K562 (cell line): Measurements from ENCODE around the gene LRRC57. TPM values are rescaled to one million over a fixed set of nuclear protein-coding genes. Genes with fewer than 3 reads are reported as not detected.

Experiments used
- ARNT ChIP-seq, 2 experiments: fragments of 450-650 bp; IDR thresholded peaks; 2 replicates each; pipeline ENCODE4 v1.6.1; 2016; ENCODE audit warnings: mild to moderate bottlenecking in 1 of 2
- DACH1 ChIP-seq: fragments of 450-650 bp; IDR thresholded peaks from 2 replicates; pipeline ENCODE4 v1.6.1; 2018; ENCODE audit not compliant: partially characterized antibody
- FOXJ3 ChIP-seq: sonication (generic); formaldehyde crosslinking; IDR thresholded peaks from 2 replicates; pipeline ENCODE4 v1.4.0; 2020; ENCODE audit warnings: mild to moderate bottlenecking, missing genetic modification reagents
- GATAD2B ChIP-seq: fragments of 450-650 bp; IDR thresholded peaks from 2 replicates; pipeline ENCODE4 v1.6.1; 2017; ENCODE audit warnings: mild to moderate bottlenecking, borderline replicate concordance
- KDM1A ChIP-seq, 2 experiments: fragments of 450-650 bp; IDR thresholded peaks; 2 replicates each; pipeline ENCODE4 v1.6.1; 2016; ENCODE audit warnings: mild to moderate bottlenecking in 2 of 2
- MAFG ChIP-seq: fragments of 450-650 bp; conservative IDR thresholded peaks from 2 replicates; pipeline ENCODE4 v1.6.1; 2016; ENCODE audit warnings: missing genetic modification characterization, missing compliant biosample characterization
- MAFK ChIP-seq: IDR thresholded peaks from 2 replicates; pipeline ENCODE4 v1.6.1; 2011; ENCODE audit warnings: low read length, improper control_type of control experiment
- MYC ChIP-seq, 2 experiments: fragments of 250-450 bp in 1 of 2; sonication (Bioruptor Pico) in 1 of 2; IDR thresholded peaks; 2 replicates each; pipeline versions ENCODE4 v1.5.1 to v1.6.1; 2012 to 2021; ENCODE audit warnings: low read depth in 2 of 2, borderline replicate concordance in 1 of 2, improper control_type of control experiment in 1 of 2, low read length in 1 of 2, mild to moderate bottlenecking in 1 of 2, moderate library complexity in 1 of 2
- NR1H2 ChIP-seq: sonication (generic); formaldehyde crosslinking; IDR thresholded peaks from 2 replicates; pipeline ENCODE4 v1.4.0; 2020; ENCODE audit warnings: mild to moderate bottlenecking, missing genetic modification reagents
- SETDB1 ChIP-seq: IDR thresholded peaks from one replicate; pipeline ENCODE4 v1.6.1; 2012; ENCODE audit warnings: low read length, control low read depth, inconsistent platforms
- SIRT6 ChIP-seq: IDR thresholded peaks from one replicate; pipeline ENCODE4 v1.6.1; 2012; ENCODE audit warnings: low read depth, mild to moderate bottlenecking, control low read depth, inconsistent platforms, low read length, moderate library complexity
- STAG1 ChIP-seq: sonication (generic); formaldehyde crosslinking; IDR thresholded peaks from 2 replicates; pipeline ENCODE4 v1.5.0; 2020; ENCODE audit warnings: missing genetic modification reagents, borderline replicate concordance
- TCFL5 ChIP-seq: fragments of 250-450 bp; sonication (Bioruptor Pico); conservative IDR thresholded peaks from 2 replicates; pipeline ENCODE4 v1.6.1; 2021; ENCODE audit warnings: mild to moderate bottlenecking, moderate library complexity, matching md5 sums
- ZBTB1 ChIP-seq: sonication (generic); formaldehyde crosslinking; IDR thresholded peaks from 2 replicates; pipeline ENCODE4 v1.8.1; 2023; ENCODE audit warnings: missing genetic modification reagents, low read depth, mild to moderate bottlenecking, borderline replicate concordance
- ZNF224 ChIP-seq: sonication (generic); formaldehyde crosslinking; IDR thresholded peaks from 2 replicates; pipeline ENCODE4 v1.8.0; 2022; ENCODE audit warnings: mild to moderate bottlenecking, missing genetic modification reagents
- ZNF253 ChIP-seq: fragments of 250-450 bp; sonication (Bioruptor Pico); conservative IDR thresholded peaks from 2 replicates; pipeline ENCODE4 v1.6.1; 2021; ENCODE audit warnings: mild to moderate bottlenecking
- ZNF609 ChIP-seq: sonication (generic); formaldehyde crosslinking; IDR thresholded peaks from 2 replicates; pipeline ENCODE4 v1.8.1; 2023; ENCODE audit warnings: missing genetic modification reagents, mild to moderate bottlenecking, borderline replicate concordance
- ZNF655 ChIP-seq: fragments of 250-450 bp; sonication (Bioruptor Pico); IDR thresholded peaks from 2 replicates; pipeline ENCODE4 v1.5.0; 2021
- polyA plus RNA-seq, 8 experiments: library from polyadenylated mRNA; depleted of rRNA in 4 of 8; stranded (reverse) in 5 of 8; unstranded in 3 of 8; fragments of >200 nt; fragmentation: Nextera tagmentation in 2 of 8; fragmentation: Illumina TruSeq in 1 of 8; extraction: Ambion mirVana in 2 of 8; extraction: Trizol in 1 of 8; gene quantifications; 2 replicates each; pipeline versions ENCODE4 v1.2.1 to v1.2.3, GENCODE V29; 2011 to 2014; ENCODE audit warnings: inconsistent platforms in 1 of 8, missing spikeins in 1 of 8
- total RNA-seq, 7 experiments: library from RNA; depleted of rRNA in 6 of 7; stranded (reverse); fragments of >200 nt in 6 of 7; fragmentation: Illumina TruSeq in 2 of 7; extraction: Trizol in 2 of 7; gene quantifications; 2 replicates each; pipeline versions ENCODE4 v1.2.1 to v1.2.3, GENCODE V29; 2011 to 2021; ENCODE audit warnings: low replicate concordance in 1 of 7
- TF ChIP-seq, protein P1 (sequence below): IDR thresholded peaks from 3 replicates; pipeline ENCODE4 v1.6.1; 2011; ENCODE audit warnings: borderline replicate concordance, mild to moderate bottlenecking, moderate library complexity; ENCODE audit not compliant: insufficient read length; ENCODE audit errors: extremely low read depth

Gene LRRC57
- total and polyA plus RNA-seq, 9 of the 15 experiments (the other 6 are each of a cell fraction or from before 2014, with no cell fraction given) = 3.9 to 20.4 (median 14.8) TPM

GRCh38 chr15:42584031-42584765 is 35.6 kb upstream of the LRRC57 start (continued):
- TF ChIP-seq ZNF609 (no peak), FOXJ3 (CRISPR knock-in tag) (no peak), TCFL5 (CRISPR knock-in tag) (no peak), ZNF655 (CRISPR knock-in tag) (no peak), MAFK (no peak), GATAD2B (no peak), DACH1 (no peak), MYC (IDR thresholded peaks at IDR 0.05; ENCODE audit: low read depth, low read length) (no peak; the same call in none of the 2 replicates), MYC (CRISPR knock-in tag; IDR thresholded peaks at IDR 0.05; ENCODE audit: borderline replicate concordance, low read depth) (no peak), ARNT (IDR thresholded peaks at IDR 0.05) (no peak), NR1H2 (CRISPR knock-in tag) (no peak), ZBTB1 (CRISPR knock-in tag) (no peak), ZNF253 (CRISPR knock-in tag) (no peak), KDM1A (IDR thresholded peaks at IDR 0.05) (peak; percentile 92 to 96), SIRT6 (no peak), ZNF224 (no peak), STAG1 (CRISPR knock-in tag) (no peak), SETDB1 (no peak), MAFG (tag) (no peak)
- TF ChIP-seq, protein P1, sequence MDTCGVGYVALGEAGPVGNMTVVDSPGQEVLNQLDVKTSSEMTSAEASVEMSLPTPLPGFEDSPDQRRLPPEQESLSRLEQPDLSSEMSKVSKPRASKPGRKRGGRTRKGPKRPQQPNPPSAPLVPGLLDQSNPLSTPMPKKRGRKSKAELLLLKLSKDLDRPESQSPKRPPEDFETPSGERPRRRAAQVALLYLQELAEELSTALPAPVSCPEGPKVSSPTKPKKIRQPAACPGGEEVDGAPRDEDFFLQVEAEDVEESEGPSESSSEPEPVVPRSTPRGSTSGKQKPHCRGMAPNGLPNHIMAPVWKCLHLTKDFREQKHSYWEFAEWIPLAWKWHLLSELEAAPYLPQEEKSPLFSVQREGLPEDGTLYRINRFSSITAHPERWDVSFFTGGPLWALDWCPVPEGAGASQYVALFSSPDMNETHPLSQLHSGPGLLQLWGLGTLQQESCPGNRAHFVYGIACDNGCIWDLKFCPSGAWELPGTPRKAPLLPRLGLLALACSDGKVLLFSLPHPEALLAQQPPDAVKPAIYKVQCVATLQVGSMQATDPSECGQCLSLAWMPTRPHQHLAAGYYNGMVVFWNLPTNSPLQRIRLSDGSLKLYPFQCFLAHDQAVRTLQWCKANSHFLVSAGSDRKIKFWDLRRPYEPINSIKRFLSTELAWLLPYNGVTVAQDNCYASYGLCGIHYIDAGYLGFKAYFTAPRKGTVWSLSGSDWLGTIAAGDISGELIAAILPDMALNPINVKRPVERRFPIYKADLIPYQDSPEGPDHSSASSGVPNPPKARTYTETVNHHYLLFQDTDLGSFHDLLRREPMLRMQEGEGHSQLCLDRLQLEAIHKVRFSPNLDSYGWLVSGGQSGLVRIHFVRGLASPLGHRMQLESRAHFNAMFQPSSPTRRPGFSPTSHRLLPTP = no peak
